HepG2 (cell line): Measurements from ENCODE around the gene METTL14. TPM values are rescaled to one million over a fixed set of nuclear protein-coding genes. Genes with fewer than 3 reads are reported as not detected.

Experiments
- AHDC1 ChIP-seq: sonication (generic); formaldehyde crosslinking; IDR thresholded peaks from 2 replicates; pipeline ENCODE4 v1.5.1; 2020; ENCODE audit warnings: mild to moderate bottlenecking, missing genetic modification reagents, borderline replicate concordance
- ARID5B ChIP-seq: IDR thresholded peaks from 2 replicates; pipeline ENCODE4 v1.4.0; 2020; ENCODE audit warnings: mild to moderate bottlenecking, missing genetic modification reagents
- BCL6 ChIP-seq: IDR thresholded peaks from 2 replicates; pipeline ENCODE4 v1.6.1; 2016; ENCODE audit warnings: missing genetic modification reagents, missing compliant biosample characterization
- CBX5 ChIP-seq: sonication (generic); formaldehyde crosslinking; IDR thresholded peaks from 2 replicates; pipeline ENCODE4 v1.4.0; 2020; ENCODE audit warnings: missing genetic modification reagents, borderline replicate concordance
- GATAD2A ChIP-seq: IDR thresholded peaks from 2 replicates; pipeline ENCODE4 v1.6.1; 2016
- HDAC1 ChIP-seq: sonication (generic); formaldehyde crosslinking; IDR thresholded peaks from 2 replicates; pipeline ENCODE4 v1.5.1; 2020; ENCODE audit warnings: mild to moderate bottlenecking, missing genetic modification reagents
- MAF1 ChIP-seq: sonication (generic); formaldehyde crosslinking; IDR thresholded peaks from 2 replicates; pipeline ENCODE4 v1.5.0; 2020; ENCODE audit warnings: missing genetic modification reagents, borderline replicate concordance
- NFYB ChIP-seq: sonication (generic); formaldehyde crosslinking; IDR thresholded peaks from 2 replicates; pipeline ENCODE4 v1.4.0; 2020; ENCODE audit warnings: missing genetic modification reagents
- NR2F2 ChIP-seq: IDR thresholded peaks from 2 replicates; pipeline ENCODE4 v1.6.1; 2012; ENCODE audit warnings: low read depth, inconsistent platforms, borderline replicate concordance
- RARA ChIP-seq: IDR thresholded peaks from 2 replicates; pipeline ENCODE4 v1.6.1; 2016; ENCODE audit warnings: missing genetic modification reagents, missing compliant biosample characterization
- REL ChIP-seq: sonication (generic); formaldehyde crosslinking; conservative IDR thresholded peaks from 2 replicates; pipeline ENCODE4 v1.8.0; 2022; ENCODE audit warnings: mild to moderate bottlenecking, missing genetic modification reagents, moderate library complexity
- RFX5 ChIP-seq: IDR thresholded peaks from 2 replicates; pipeline ENCODE4 v1.6.1; 2011; ENCODE audit warnings: low read depth, low read length, improper control_type of control experiment
- YEATS2 ChIP-seq: sonication (generic); formaldehyde crosslinking; IDR thresholded peaks from 2 replicates; pipeline ENCODE4 v1.4.0; 2020; ENCODE audit warnings: missing genetic modification reagents, borderline replicate concordance
- ZBTB10 ChIP-seq: sonication (generic); formaldehyde crosslinking; IDR thresholded peaks from 2 replicates; pipeline ENCODE4 v1.4.0; 2020; ENCODE audit warnings: missing genetic modification reagents, borderline replicate concordance
- ZC3H13 ChIP-seq: sonication (generic); formaldehyde crosslinking; IDR thresholded peaks from 2 replicates; pipeline ENCODE4 v1.8.1; 2023; ENCODE audit warnings: mild to moderate bottlenecking, missing genetic modification reagents, moderate library complexity
- ZNF256 ChIP-seq: sonication (generic); formaldehyde crosslinking; conservative IDR thresholded peaks from 2 replicates; pipeline ENCODE4 v1.4.0; 2020; ENCODE audit warnings: missing genetic modification reagents
- ZNF317 ChIP-seq: sonication (generic); formaldehyde crosslinking; IDR thresholded peaks from 2 replicates; pipeline ENCODE4 v1.5.0; 2020; ENCODE audit warnings: mild to moderate bottlenecking, missing genetic modification reagents
- ZNF777 ChIP-seq: sonication (generic); formaldehyde crosslinking; IDR thresholded peaks from 2 replicates; pipeline ENCODE4 v1.4.0; 2020; ENCODE audit warnings: missing genetic modification reagents
- polyA plus RNA-seq, 8 experiments: library from polyadenylated mRNA; depleted of rRNA in 3 of 8; stranded (reverse) in 7 of 8; unstranded in 1 of 8; fragments of >200 nt; fragmentation: Illumina TruSeq in 4 of 8; extraction: Trizol in 4 of 8; gene quantifications; 2 replicates each; pipeline versions ENCODE4 v1.2.1 to v1.2.3, GENCODE V29; 2011 to 2016; ENCODE audit warnings: low read depth in 4 of 8, missing spikeins in 1 of 8, mixed read lengths in 1 of 8; ENCODE audit not compliant: insufficient read depth in 1 of 8
- total RNA-seq, 5 experiments: library from RNA; depleted of rRNA; stranded (reverse); fragments of >200 nt; fragmentation: Illumina TruSeq; extraction: Trizol; gene quantifications; 2 replicates each; pipeline ENCODE4 v1.2.3, GENCODE V29; 2016; ENCODE audit warnings: low read depth in 1 of 5

The METTL14 gene
- total and polyA plus RNA-seq, 2 of the 13 experiments (the other 11 are each of a cell fraction or from before 2014, with no cell fraction given) = 11.6 to 44.9 TPM

- TF ChIP-seq ZBTB10 (CRISPR knock-in tag) (no peak), HDAC1 (CRISPR knock-in tag) (no peak), ZNF317 (CRISPR knock-in tag) (no peak), ZC3H13 (CRISPR knock-in tag) (no peak), RFX5 (no peak), MAF1 (CRISPR knock-in tag) (no peak), REL (CRISPR knock-in tag) (no peak), CBX5 (CRISPR knock-in tag) (no peak), NFYB (CRISPR knock-in tag) (no peak), BCL6 (CRISPR knock-in tag) (no peak), ZNF256 (CRISPR knock-in tag) (no peak), YEATS2 (CRISPR knock-in tag) (no peak), NR2F2 (no peak), GATAD2A (CRISPR knock-in tag) (peak; percentile 48; the same call in 1 of the 2 replicates), ZNF777 (CRISPR knock-in tag) (no peak), RARA (peak; percentile 33; the same call in 1 of the 2 replicates), AHDC1 (CRISPR knock-in tag) (no peak), ARID5B (CRISPR knock-in tag) (no peak; the same call in 1 of the 2 replicates)
Measured at GRCh38 chr4:118757761-118758251, 72.6 kb downstream of the METTL14 start (continued).
